HepG2 (cell line): ENCODE data around the gene PTPN12. TPM values are rescaled to one million over a fixed set of nuclear protein-coding genes. Genes with fewer than 3 reads are reported as not detected.

Experiments used
- ATAC-seq: fragments of 200-7000 bp; cut with Tn5 transposase; 3 replicates; pipeline ENCODE4 v1.9.1; 2020; ENCODE audit warnings: mild to moderate bottlenecking, moderate library complexity
- BruUV-seq: library from RNA; stranded (reverse); fragments of 400-500 nt; replicated peaks from 2 replicates; lab custom pipeline; 2021; lab: Mats Ljungman, UMichigan
- CTCF ChIA-PET: fragments of 300-600 bp; formaldehyde crosslinking; extraction: SDS; loops from one replicate; lab custom pipeline; 2021; ENCODE audit warnings: low total read pairs, inconsistent platforms, low intra/inter-chr PET ratio; lab: Yijun Ruan, JAX
- POLR2A ChIA-PET: fragments of 350-600 bp; sonication (Branson Sonifier 250); formaldehyde crosslinking; loops from one replicate; lab custom pipeline; 2020; ENCODE audit warnings: antibody characterized with exemption, inconsistent platforms; lab: Yijun Ruan, JAX
- DNase-seq: peaks from one replicate; pipeline ENCODE4 v3.0.0-alpha.2; 2015; ENCODE audit warnings: low spot score
- FAIRE-seq: peaks from 3 replicates; lab custom pipeline; 2011; peaks lifted over from hg19 to GRCh38; lab: Jason Lieb, UNC
- H2AFZ ChIP-seq: one replicate; pipeline ENCODE4 v1.6.1; 2011; ENCODE audit warnings: low read length, inconsistent platforms
- H3K27ac ChIP-seq: fragments of 300-600 bp; 3 replicates; pipeline ENCODE4 v1.8.0; 2011; ENCODE audit warnings: mixed run types, mild to moderate bottlenecking, mixed read lengths, low read length, inconsistent platforms; ENCODE audit not compliant: insufficient read depth; ENCODE audit errors: extremely low read length
- H3K27me3 ChIP-seq, 2 experiments: fragments of 200-600 bp in 1 of 2; 2 replicates in 1 of 2; 3 replicates in 1 of 2; pipeline versions ENCODE4 v1.6.0 to v1.8.0; 2011; ENCODE audit warnings: low read length in 2 of 2, mild to moderate bottlenecking in 2 of 2, moderate library complexity in 2 of 2, inconsistent platforms in 1 of 2; ENCODE audit not compliant: insufficient read depth in 2 of 2, control insufficient read depth in 1 of 2
- H3K36me3 ChIP-seq, 2 experiments: fragments of 200-600 bp in 1 of 2; replicated peaks in 1 of 2; 2 replicates in 1 of 2; 3 replicates in 1 of 2; pipeline versions ENCODE4 v1.5.1 to v1.8.0; 2011; ENCODE audit warnings: low read length in 2 of 2, inconsistent platforms in 1 of 2; ENCODE audit not compliant: insufficient read depth in 2 of 2, control insufficient read depth in 1 of 2
- H3K4me1 ChIP-seq: 2 replicates; pipeline ENCODE4 v1.5.1; 2012; ENCODE audit warnings: low read length, inconsistent platforms; ENCODE audit not compliant: insufficient read depth
- H3K4me2 ChIP-seq: 2 replicates; pipeline ENCODE4 v1.6.0; 2011; ENCODE audit warnings: low read depth, low read length, inconsistent platforms
- H3K4me3 ChIP-seq, 3 experiments: fragments of 200-600 bp in 1 of 3; sonication (generic), shearing (Covaris generic) in 1 of 3; replicated peaks in 1 of 3; 2 replicates each; pipeline ENCODE4 v1.5.1; 2011 to 2016; ENCODE audit warnings: low read length in 3 of 3, inconsistent platforms in 2 of 3, low read depth in 2 of 3, mild to moderate bottlenecking in 2 of 3, control low read depth in 1 of 3, mixed read lengths in 1 of 3; ENCODE audit not compliant: insufficient read depth in 1 of 3
- H3K79me2 ChIP-seq: one replicate; pipeline ENCODE4 v1.6.1; 2011; ENCODE audit warnings: low read length, inconsistent platforms; ENCODE audit not compliant: insufficient read depth
- H3K9ac ChIP-seq: 2 replicates; pipeline ENCODE4 v1.6.0; 2011; ENCODE audit warnings: mild to moderate bottlenecking, low read depth, low read length, inconsistent platforms; ENCODE audit not compliant: insufficient read depth
- H3K9me3 ChIP-seq: 2 replicates; pipeline ENCODE4 v1.5.1; 2012; ENCODE audit warnings: mild to moderate bottlenecking, low read length
- H4K20me1 ChIP-seq: 2 replicates; pipeline ENCODE4 v1.6.0; 2011; ENCODE audit warnings: inconsistent platforms, mild to moderate bottlenecking, low read length, moderate library complexity; ENCODE audit not compliant: insufficient read depth
- FOXC1 ChIP-seq: sonication (generic); formaldehyde crosslinking; IDR thresholded peaks from 2 replicates; pipeline ENCODE4 v1.8.0; 2022; ENCODE audit warnings: mild to moderate bottlenecking, missing genetic modification reagents, borderline replicate concordance
- IKZF4 ChIP-seq: sonication (generic); formaldehyde crosslinking; IDR thresholded peaks from 2 replicates; pipeline ENCODE4 v1.5.1; 2020; ENCODE audit warnings: borderline replicate concordance, mild to moderate bottlenecking, low read depth, missing genetic modification reagents; ENCODE audit errors: not compliant biosample characterization
- JARID2 ChIP-seq: sonication (generic); formaldehyde crosslinking; IDR thresholded peaks from 2 replicates; pipeline ENCODE4 v1.8.1; 2023; ENCODE audit warnings: missing genetic modification reagents, inconsistent platforms; ENCODE audit not compliant: insufficient replicate concordance
- KMT2A ChIP-seq: sonication (generic); formaldehyde crosslinking; IDR thresholded peaks from 2 replicates; pipeline ENCODE4 v1.4.0; 2020; ENCODE audit warnings: missing genetic modification reagents
- MIER2 ChIP-seq: IDR thresholded peaks from 2 replicates; pipeline ENCODE4 v1.6.1; 2016; ENCODE audit warnings: missing biosample characterization, missing genetic modification reagents
- NFATC3 ChIP-seq: sonication (generic); formaldehyde crosslinking; IDR thresholded peaks from 2 replicates; pipeline ENCODE4 v1.5.1; 2020; ENCODE audit warnings: mild to moderate bottlenecking, missing genetic modification reagents
- NFYC ChIP-seq: IDR thresholded peaks from 2 replicates; pipeline ENCODE4 v1.6.1; 2016; ENCODE audit warnings: missing genetic modification reagents, missing compliant biosample characterization
- NR2F2 ChIP-seq: IDR thresholded peaks from 2 replicates; pipeline ENCODE4 v1.6.1; 2012; ENCODE audit warnings: low read depth, inconsistent platforms, borderline replicate concordance
- RCOR2 ChIP-seq: IDR thresholded peaks from 2 replicates; pipeline ENCODE4 v1.6.1; 2016; ENCODE audit warnings: missing biosample characterization, missing genetic modification reagents
- TRIM24 ChIP-seq: sonication (generic); formaldehyde crosslinking; IDR thresholded peaks from 2 replicates; pipeline ENCODE4 v1.8.0; 2022; ENCODE audit warnings: mild to moderate bottlenecking, missing genetic modification reagents
- ZNF432 ChIP-seq: sonication (generic); formaldehyde crosslinking; IDR thresholded peaks from 2 replicates; pipeline ENCODE4 v1.5.0; 2020; ENCODE audit warnings: missing genetic modification reagents, mild to moderate bottlenecking, borderline replicate concordance
- ZNF556 ChIP-seq: sonication (generic); formaldehyde crosslinking; IDR thresholded peaks from 2 replicates; pipeline ENCODE4 v1.4.0; 2020; ENCODE audit warnings: mild to moderate bottlenecking, missing genetic modification reagents, borderline replicate concordance
- ZNF562 ChIP-seq: sonication (generic); formaldehyde crosslinking; IDR thresholded peaks from 2 replicates; pipeline ENCODE4 v1.8.0; 2022; ENCODE audit warnings: missing genetic modification reagents, borderline replicate concordance
- ZNF724P ChIP-seq: sonication (generic); formaldehyde crosslinking; IDR thresholded peaks from 2 replicates; pipeline ENCODE4 v1.8.0; 2022; ENCODE audit warnings: missing genetic modification reagents, borderline replicate concordance
- WGBS: methylation state at CpG from one replicate; pipeline ENCODE4 v1.1.6; 2017; ENCODE audit warnings: low lambda C conversion rate; 5-methylcytosine and 5-hydroxymethylcytosine counted together
- in situ Hi-C: cut with HindIII; loops from 2 replicates; pipeline ENCODE4 v1.10.0; 2017; ENCODE audit warnings: low pct_unique_long_range_greater_than_20kb; ENCODE audit not compliant: extremely low pct_ligation_motif_present
- intact Hi-C: fragments of 100-400 bp; cut with micrococcal nuclease; formaldehyde crosslinking; loops from one replicate; pipeline ENCODE4 v1.10.0; 2022; ENCODE audit not compliant: unreplicated experiment
- polyA plus RNA-seq, 8 experiments: library from polyadenylated mRNA; depleted of rRNA in 3 of 8; stranded (reverse) in 7 of 8; unstranded in 1 of 8; fragments of >200 nt; fragmentation: Illumina TruSeq in 4 of 8; extraction: Trizol in 4 of 8; gene quantifications; 2 replicates each; pipeline versions ENCODE4 v1.2.1 to v1.2.3, GENCODE V29; 2011 to 2016; ENCODE audit warnings: low read depth in 4 of 8, missing spikeins in 1 of 8, mixed read lengths in 1 of 8; ENCODE audit not compliant: insufficient read depth in 1 of 8
- total RNA-seq, 5 experiments: library from RNA; depleted of rRNA; stranded (reverse); fragments of >200 nt; fragmentation: Illumina TruSeq; extraction: Trizol; gene quantifications; 2 replicates each; pipeline ENCODE4 v1.2.3, GENCODE V29; 2016; ENCODE audit warnings: low read depth in 1 of 5
- TF ChIP-seq, protein P1 (sequence below): sonication (generic); formaldehyde crosslinking; conservative IDR thresholded peaks from 2 replicates; pipeline ENCODE4 v1.8.0; 2022; ENCODE audit warnings: low read depth, missing genetic modification reagents
- TF ChIP-seq, protein P2 (sequence below): sonication (generic); formaldehyde crosslinking; IDR thresholded peaks from 2 replicates; pipeline ENCODE4 v1.4.0; 2020; ENCODE audit warnings: missing genetic modification reagents, borderline replicate concordance
- TF ChIP-seq, protein P3 (sequence below): sonication (generic); formaldehyde crosslinking; IDR thresholded peaks from 2 replicates; pipeline ENCODE4 v1.8.0; 2022; ENCODE audit warnings: mild to moderate bottlenecking, missing genetic modification reagents, borderline replicate concordance

The PTPN12 gene
- total and polyA plus RNA-seq, 2 of the 13 experiments (the other 11 are each of a cell fraction or from before 2014, with no cell fraction given): 22.9 to 56.8 TPM

DNA sequence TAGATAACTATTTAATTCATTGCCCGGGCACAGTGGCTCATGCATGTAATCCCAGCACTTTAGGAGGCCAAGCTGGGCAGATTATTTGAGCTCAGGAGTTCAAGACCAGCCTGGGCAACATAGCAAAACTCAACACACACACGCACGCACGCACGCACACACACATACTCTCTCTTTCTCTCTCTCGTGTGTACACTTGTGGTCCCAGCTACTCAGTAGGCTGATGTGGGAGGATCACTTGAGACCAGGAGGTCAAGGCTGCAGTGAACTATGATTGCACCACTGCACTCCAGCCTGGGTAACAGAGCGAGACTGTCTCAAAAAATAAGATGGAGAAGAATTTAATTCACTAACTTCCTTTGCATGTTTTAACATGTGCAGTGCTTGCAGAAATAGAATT lies 38.1 kb downstream of the PTPN12 start:
- POLR2A ChIA-PET: interaction anchor here (1.4 kb wide), 1 partner anchor 35 kb away, joined by 3 read pairs; no protein-coding TSS in a partner anchor
- peak; percentile 94 for FAIRE-seq
- TF ChIP-seq JARID2 (no peak), FOXC1 (CRISPR knock-in tag) (no peak), NR2F2 (peak; percentile 72), ZNF432 (CRISPR knock-in tag) (no peak), NFATC3 (CRISPR knock-in tag) (no peak), ZNF724P (no peak), ZNF556 (CRISPR knock-in tag) (peak; percentile 50; the same call in 1 of the 2 replicates), MIER2 (CRISPR knock-in tag) (0 out of 2 replicates have a peak, but pooled peaks have one; percentile 14), KMT2A (no peak), TRIM24 (no peak), NFYC (no peak), IKZF4 (CRISPR knock-in tag) (no peak), ZNF562 (CRISPR knock-in tag) (no peak), RCOR2 (CRISPR knock-in tag) (peak; percentile 75; the same call in 1 of the 2 replicates)
- TF ChIP-seq, protein P1, sequence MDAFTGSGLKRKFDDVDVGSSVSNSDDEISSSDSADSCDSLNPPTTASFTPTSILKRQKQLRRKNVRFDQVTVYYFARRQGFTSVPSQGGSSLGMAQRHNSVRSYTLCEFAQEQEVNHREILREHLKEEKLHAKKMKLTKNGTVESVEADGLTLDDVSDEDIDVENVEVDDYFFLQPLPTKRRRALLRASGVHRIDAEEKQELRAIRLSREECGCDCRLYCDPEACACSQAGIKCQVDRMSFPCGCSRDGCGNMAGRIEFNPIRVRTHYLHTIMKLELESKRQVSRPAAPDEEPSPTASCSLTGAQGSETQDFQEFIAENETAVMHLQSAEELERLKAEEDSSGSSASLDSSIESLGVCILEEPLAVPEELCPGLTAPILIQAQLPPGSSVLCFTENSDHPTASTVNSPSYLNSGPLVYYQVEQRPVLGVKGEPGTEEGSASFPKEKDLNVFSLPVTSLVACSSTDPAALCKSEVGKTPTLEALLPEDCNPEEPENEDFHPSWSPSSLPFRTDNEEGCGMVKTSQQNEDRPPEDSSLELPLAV (CRISPR knock-in tag): no peak
- TF ChIP-seq, protein P2, sequence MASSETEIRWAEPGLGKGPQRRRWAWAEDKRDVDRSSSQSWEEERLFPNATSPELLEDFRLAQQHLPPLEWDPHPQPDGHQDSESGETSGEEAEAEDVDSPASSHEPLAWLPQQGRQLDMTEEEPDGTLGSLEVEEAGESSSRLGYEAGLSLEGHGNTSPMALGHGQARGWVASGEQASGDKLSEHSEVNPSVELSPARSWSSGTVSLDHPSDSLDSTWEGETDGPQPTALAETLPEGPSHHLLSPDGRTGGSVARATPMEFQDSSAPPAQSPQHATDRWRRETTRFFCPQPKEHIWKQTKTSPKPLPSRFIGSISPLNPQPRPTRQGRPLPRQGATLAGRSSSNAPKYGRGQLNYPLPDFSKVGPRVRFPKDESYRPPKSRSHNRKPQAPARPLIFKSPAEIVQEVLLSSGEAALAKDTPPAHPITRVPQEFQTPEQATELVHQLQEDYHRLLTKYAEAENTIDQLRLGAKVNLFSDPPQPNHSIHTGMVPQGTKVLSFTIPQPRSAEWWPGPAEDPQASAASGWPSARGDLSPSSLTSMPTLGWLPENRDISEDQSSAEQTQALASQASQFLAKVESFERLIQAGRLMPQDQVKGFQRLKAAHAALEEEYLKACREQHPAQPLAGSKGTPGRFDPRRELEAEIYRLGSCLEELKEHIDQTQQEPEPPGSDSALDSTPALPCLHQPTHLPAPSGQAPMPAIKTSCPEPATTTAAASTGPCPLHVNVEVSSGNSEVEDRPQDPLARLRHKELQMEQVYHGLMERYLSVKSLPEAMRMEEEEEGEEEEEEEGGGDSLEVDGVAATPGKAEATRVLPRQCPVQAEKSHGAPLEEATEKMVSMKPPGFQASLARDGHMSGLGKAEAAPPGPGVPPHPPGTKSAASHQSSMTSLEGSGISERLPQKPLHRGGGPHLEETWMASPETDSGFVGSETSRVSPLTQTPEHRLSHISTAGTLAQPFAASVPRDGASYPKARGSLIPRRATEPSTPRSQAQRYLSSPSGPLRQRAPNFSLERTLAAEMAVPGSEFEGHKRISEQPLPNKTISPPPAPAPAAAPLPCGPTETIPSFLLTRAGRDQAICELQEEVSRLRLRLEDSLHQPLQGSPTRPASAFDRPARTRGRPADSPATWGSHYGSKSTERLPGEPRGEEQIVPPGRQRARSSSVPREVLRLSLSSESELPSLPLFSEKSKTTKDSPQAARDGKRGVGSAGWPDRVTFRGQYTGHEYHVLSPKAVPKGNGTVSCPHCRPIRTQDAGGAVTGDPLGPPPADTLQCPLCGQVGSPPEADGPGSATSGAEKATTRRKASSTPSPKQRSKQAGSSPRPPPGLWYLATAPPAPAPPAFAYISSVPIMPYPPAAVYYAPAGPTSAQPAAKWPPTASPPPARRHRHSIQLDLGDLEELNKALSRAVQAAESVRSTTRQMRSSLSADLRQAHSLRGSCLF (CRISPR knock-in tag): no peak
- TF ChIP-seq, protein P3, sequence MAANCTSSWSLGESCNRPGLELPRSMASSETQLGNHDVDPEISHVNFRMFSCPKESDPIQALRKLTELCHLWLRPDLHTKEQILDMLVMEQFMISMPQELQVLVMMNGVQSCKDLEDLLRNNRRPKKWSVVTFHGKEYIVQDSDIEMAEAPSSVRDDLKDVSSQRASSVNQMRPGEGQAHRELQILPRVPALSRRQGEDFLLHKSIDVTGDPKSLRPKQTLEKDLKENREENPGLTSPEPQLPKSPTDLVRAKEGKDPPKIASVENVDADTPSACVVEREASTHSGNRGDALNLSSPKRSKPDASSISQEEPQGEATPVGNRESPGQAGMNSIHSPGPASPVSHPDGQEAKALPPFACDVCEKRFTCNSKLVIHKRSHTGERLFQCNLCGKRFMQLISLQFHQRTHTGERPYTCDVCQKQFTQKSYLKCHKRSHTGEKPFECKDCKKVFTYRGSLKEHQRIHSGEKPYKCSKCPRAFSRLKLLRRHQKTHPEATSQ (CRISPR knock-in tag): peak; percentile 58; the same call in 1 of the 2 replicates

More for the DNA sequence above, 38.1 kb downstream of the PTPN12 start:
- WGBS: 25% methylated on average over 7 of the region's 7 CpGs
- in situ Hi-C loops: no loop called here
- H3K79me2 ChIP-seq: peaks cover 36% of the 10 kb centered on the region
- no peak overlapping the region for H2AFZ ChIP-seq
- H3K27ac ChIP-seq: peak overlapping the region; percentile 28
- DNase-seq: peak; percentile 89
- H4K20me1 ChIP-seq: peaks cover 8% of the 10 kb centered on the region; the same call in 1 of the 2 replicates
- no peaks in the 10 kb centered on the region for H3K9me3 ChIP-seq
- H3K27me3 ChIP-seq: no peaks in the 10 kb centered on the region
- no peak overlapping the region for H3K9ac ChIP-seq
- BruUV-seq: no TSS peak
- H3K4me3 ChIP-seq: no peak overlapping the region
- peaks cover 9 to 57% of the 10 kb centered on the region in 2 experiments; a peak in 4 of 5 replicates for H3K36me3 ChIP-seq
- peak; percentile 89 for ATAC-seq
- CTCF ChIA-PET: no interaction called here
- peak overlapping the region; percentile 7; the same call in 1 of the 2 replicates for H3K4me2 ChIP-seq
- H3K4me1 ChIP-seq: peaks cover 30% of the 10 kb centered on the region
- intact Hi-C loops: no loop called here
